Activated B cell treated with CpG ODN at 0.5 μM for 24 hours (primary cell): Measurements from ENCODE around the gene MED13. TPM values are rescaled to one million over a fixed set of nuclear protein-coding genes. Genes with fewer than 3 reads are reported as not detected.

Experiments
- ATAC-seq: fragments of 200-7000 bp; cut with Tn5 transposase; one replicate; pipeline ENCODE4 v1.10.0; 2021; ENCODE audit warnings: low read depth, mild to moderate bottlenecking, moderate library complexity
- CTCF ChIA-PET: fragments of 350-600 bp; sonication (Branson Sonifier 250); formaldehyde crosslinking; loops from one replicate; lab custom pipeline; 2021; ENCODE audit warnings: antibody characterized with exemption; lab: Charles Lee
- POLR2A ChIA-PET: fragments of 350-600 bp; sonication (Branson Sonifier 250); formaldehyde crosslinking; loops from one replicate; lab custom pipeline; 2021; ENCODE audit warnings: antibody characterized with exemption; lab: Charles Lee
- DNase-seq: peaks from one replicate; pipeline ENCODE4 v3.0.0; 2022
- H3K27ac Mint-ChIP-seq: one replicate; pipeline ENCODE4 v1.8.0; 2020; ENCODE audit warnings: mixed read lengths
- H3K27me3 Mint-ChIP-seq: one replicate; pipeline ENCODE4 v1.8.0; 2021; ENCODE audit warnings: mixed read lengths
- H3K36me3 Mint-ChIP-seq: one replicate; pipeline ENCODE4 v1.8.0; 2021; ENCODE audit warnings: low read depth, mixed read lengths
- H3K4me1 Mint-ChIP-seq: one replicate; pipeline ENCODE4 v1.8.0; 2021; ENCODE audit warnings: mixed read lengths
- H3K4me3 Mint-ChIP-seq: one replicate; pipeline ENCODE4 v1.8.0; 2020; ENCODE audit warnings: mild to moderate bottlenecking, mixed read lengths
- H3K9me3 Mint-ChIP-seq: one replicate; pipeline ENCODE4 v1.8.0; 2020; ENCODE audit warnings: mixed read lengths
- CTCF ChIP-seq: fragments of 200-600 bp; IDR thresholded peaks from one replicate; pipeline ENCODE4 v1.8.0; 2022; ENCODE audit warnings: antibody characterized with exemption, mild to moderate bottlenecking
- intact Hi-C: fragments of 100-400 bp; cut with micrococcal nuclease; formaldehyde crosslinking; loops from one replicate; pipeline ENCODE4 v1.15.1; 2024
- total RNA-seq: library from RNA; stranded (reverse); gene quantifications from 2 replicates; pipeline ENCODE4 v1.2.3, GENCODE V29; 2022

MED13 gene
- total RNA-seq, 1 donor from 2014 or later, result 101 TPM

- Mint-ChIP-seq H3K27ac (no peak overlapping the region), H3K36me3 (peaks cover 63% of the 10 kb centered on the region), H3K4me3 (no peak overlapping the region), H3K4me1 (peaks cover 15% of the 10 kb centered on the region), H3K9me3 (no peaks in the 10 kb centered on the region), H3K27me3 (no peaks in the 10 kb centered on the region)
- intact Hi-C loops, result no loop called here
- POLR2A ChIA-PET, result no interaction called here
- DNase-seq (no peak), ATAC-seq (no peak)
- TF ChIP-seq CTCF, result no peak
- CTCF ChIA-PET, result no interaction called here
These were observed 15.8 kb downstream of the MED13 start for GRCh38 chr17:62049299-62049698.

DNA sequence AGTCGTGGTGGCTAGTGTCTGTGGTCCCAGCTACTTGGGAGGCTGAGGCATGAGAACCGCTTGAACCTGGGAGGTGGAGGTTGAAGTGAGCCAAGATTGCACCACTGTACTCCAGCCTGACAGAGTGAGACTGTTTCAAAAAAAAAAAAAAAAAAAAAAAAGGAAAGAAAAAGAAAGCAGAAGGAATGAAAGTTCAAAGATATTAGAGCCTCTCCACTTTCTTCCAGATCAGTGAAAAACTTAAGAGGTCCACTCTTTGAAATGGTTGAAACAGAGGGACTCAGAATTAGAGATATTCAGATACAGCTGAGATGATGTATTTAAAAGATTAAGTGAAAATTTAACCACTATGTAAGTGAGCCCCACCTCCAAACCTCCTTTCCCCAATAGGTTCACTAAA lies 16.8 kb downstream of the MED13 start:
- TF ChIP-seq CTCF, result no peak
- peaks cover 66% of the 10 kb centered on the region for H3K36me3 Mint-ChIP-seq
- ChIA-PET POLR2A (no interaction called here), CTCF (no interaction called here)
- DNase-seq, result no peak
- no peak overlapping the region for H3K27ac Mint-ChIP-seq
- intact Hi-C loops, result no loop called here
- H3K4me1 Mint-ChIP-seq, result peaks cover 17% of the 10 kb centered on the region
- no peak overlapping the region for H3K4me3 Mint-ChIP-seq
- no peak for ATAC-seq
- no peaks in the 10 kb centered on the region for H3K27me3 Mint-ChIP-seq
- no peaks in the 10 kb centered on the region for H3K9me3 Mint-ChIP-seq

DNA sequence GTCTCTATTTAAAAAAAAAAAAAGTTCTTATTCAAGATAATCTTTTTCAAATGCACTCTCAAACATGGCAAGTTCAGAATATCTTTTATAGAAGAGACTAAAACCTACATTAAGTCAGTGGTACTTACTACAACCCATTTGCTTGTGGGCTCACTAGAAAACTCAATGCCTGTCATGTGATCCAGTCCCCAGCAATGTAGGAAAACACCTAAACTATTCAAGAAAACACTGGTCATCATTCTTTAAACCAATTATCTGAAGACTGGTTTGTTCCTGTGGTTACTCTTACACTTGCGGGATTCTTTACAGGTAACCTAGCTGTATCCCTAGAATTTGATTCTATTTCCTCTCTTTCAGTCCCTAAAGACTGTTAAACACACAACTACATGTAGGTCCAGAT lies 19.6 kb downstream of the MED13 start:
- no peak for ATAC-seq
- Mint-ChIP-seq H3K4me3 (no peak overlapping the region), H3K27me3 (no peaks in the 10 kb centered on the region), H3K4me1 (peaks cover 25% of the 10 kb centered on the region), H3K9me3 (no peaks in the 10 kb centered on the region), H3K27ac (no peak overlapping the region), H3K36me3 (peaks cover 69% of the 10 kb centered on the region)
- no peak for DNase-seq
- TF ChIP-seq CTCF, result no peak
- ChIA-PET CTCF (interaction anchor here (0.7 to 1.1 kb wide), 2 partner anchors 14 to 64 kb away, joined by 3 to 4 read pairs; no protein-coding TSS in a partner anchor), POLR2A (no interaction called here)
- intact Hi-C loops, result no loop called here

- Mint-ChIP-seq H3K9me3 (no peaks in the 10 kb centered on the region), H3K27ac (no peak overlapping the region), H3K36me3 (peaks cover 70% of the 10 kb centered on the region), H3K4me3 (no peak overlapping the region), H3K27me3 (no peaks in the 10 kb centered on the region), H3K4me1 (peaks cover 26% of the 10 kb centered on the region)
- POLR2A ChIA-PET, result no interaction called here
- DNase-seq, result no peak
- ATAC-seq, result no peak
- intact Hi-C loops, result no loop called here
- CTCF ChIA-PET, result interaction anchor here (0.7 to 1.1 kb wide), 2 partner anchors 13 to 64 kb away, joined by 3 to 4 read pairs; no protein-coding TSS in a partner anchor
- TF ChIP-seq CTCF, result no peak
These were observed 20.0 kb downstream of the MED13 start for GRCh38 chr17:62045109-62045508.

- intact Hi-C loops, result no loop called here
- POLR2A ChIA-PET, result no interaction called here
- Mint-ChIP-seq H3K4me1 (peaks cover 26% of the 10 kb centered on the region), H3K27ac (no peak overlapping the region), H3K27me3 (no peaks in the 10 kb centered on the region), H3K4me3 (no peak overlapping the region), H3K9me3 (no peaks in the 10 kb centered on the region), H3K36me3 (peaks cover 71% of the 10 kb centered on the region)
- DNase-seq (no peak), ATAC-seq (no peak)
- CTCF ChIA-PET, result interaction anchor here (0.8 kb wide), 1 partner anchor 66 kb away, joined by 4 read pairs; no protein-coding TSS in a partner anchor
- no peak for TF ChIP-seq CTCF
These were observed 21.5 kb downstream of the MED13 start for GRCh38 chr17:62043602-62044001.
